ENCODE results near the gene KIF18B. TPM values are rescaled to one million over a fixed set of nuclear protein-coding genes. Genes with fewer than 3 reads are reported as not detected.

The KIF18B gene
- total RNA-seq, 2 donors from 2014 or later = 5.7 to 45.5 TPM

- H3K27me3 ChIP-seq = peaks cover 17% of the 10 kb centered on the region
- no peaks in the 10 kb centered on the region for H3K36me3 ChIP-seq
- no peak for DNase-seq
- H3K4me1 ChIP-seq = peaks cover 5% of the 10 kb centered on the region
- intact Hi-C loops (cut with DNase I) = no loop called here
- no peak overlapping the region for H3K27ac ChIP-seq
- H3K4me3 ChIP-seq = no peak overlapping the region
- no peaks in the 10 kb centered on the region for H3K9me3 ChIP-seq
- no peak overlapping the region for H3K9ac ChIP-seq (ENCODE audit: low read depth in 2 of 2, low read length in 2 of 2)
- TF ChIP-seq CTCF (IDR thresholded peaks at IDR 0.05) = no peak
Observed at GRCh38 chr17:44960691-44961090, 13.1 kb upstream of the KIF18B start.

- intact Hi-C loops (cut with DNase I) = no loop called here
- Histone ChIP-seq H3K9me3 (no peaks in the 10 kb centered on the region), H3K4me3 (no peak overlapping the region), H3K36me3 (no peaks in the 10 kb centered on the region), H3K27ac (no peak overlapping the region), H3K27me3 (peaks cover 12% of the 10 kb centered on the region), H3K9ac (ENCODE audit: low read depth in 2 of 2, low read length in 2 of 2) (no peak overlapping the region), H3K4me1 (peaks cover 5% of the 10 kb centered on the region)
- DNase-seq = no peak
- no peak for TF ChIP-seq CTCF (IDR thresholded peaks at IDR 0.05)
Observed at GRCh38 chr17:44959821-44960531, 12.4 kb upstream of the KIF18B start.

- Histone ChIP-seq H3K4me1 (peaks cover 5% of the 10 kb centered on the region), H3K4me3 (no peak overlapping the region), H3K36me3 (no peaks in the 10 kb centered on the region), H3K9ac (ENCODE audit: low read depth in 2 of 2, low read length in 2 of 2) (no peak overlapping the region), H3K27me3 (peaks cover 12% of the 10 kb centered on the region), H3K27ac (no peak overlapping the region), H3K9me3 (no peaks in the 10 kb centered on the region)
- TF ChIP-seq CTCF (IDR thresholded peaks at IDR 0.05) = no peak
- intact Hi-C loops (cut with DNase I) = no loop called here
- DNase-seq = no peak
Observed at GRCh38 chr17:44956998-44957981, 9.7 kb upstream of the KIF18B start.

- H3K9me3 ChIP-seq = no peaks in the 10 kb centered on the region
- no peak overlapping the region for H3K27ac ChIP-seq
- DNase-seq = no peak
- H3K36me3 ChIP-seq = no peaks in the 10 kb centered on the region
- no peak overlapping the region for H3K9ac ChIP-seq (ENCODE audit: low read depth in 2 of 2, low read length in 2 of 2)
- intact Hi-C loops (cut with DNase I) = no loop called here
- H3K4me1 ChIP-seq = peaks cover 5% of the 10 kb centered on the region
- TF ChIP-seq CTCF (IDR thresholded peaks at IDR 0.05) = no peak
- no peak overlapping the region for H3K4me3 ChIP-seq
- H3K27me3 ChIP-seq = peaks cover 12% of the 10 kb centered on the region
Observed at GRCh38 chr17:44955674-44956425, 8.3 kb upstream of the KIF18B start.

- DNase-seq = no peak
- TF ChIP-seq CTCF (IDR thresholded peaks at IDR 0.05) = no peak
- Histone ChIP-seq H3K4me1 (no peaks in the 10 kb centered on the region), H3K9me3 (no peaks in the 10 kb centered on the region), H3K9ac (ENCODE audit: low read depth in 2 of 2, low read length in 2 of 2) (no peak overlapping the region), H3K27ac (no peak overlapping the region), H3K27me3 (no peaks in the 10 kb centered on the region), H3K4me3 (no peak overlapping the region), H3K36me3 (no peaks in the 10 kb centered on the region)
- intact Hi-C loops (cut with DNase I) = no loop called here
Observed at GRCh38 chr17:44952946-44953475, 5.4 kb upstream of the KIF18B start.

Measured in colonic mucosa (tissue), 4 donors.